Measurements from ENCODE around the gene FNDC10.
"Not testable (repeated sequence)": the region's sequence is repeated elsewhere in the genome, so short reads cannot be mapped to it uniquely, and the experiment has no call there.

The FNDC10 gene

DNA sequence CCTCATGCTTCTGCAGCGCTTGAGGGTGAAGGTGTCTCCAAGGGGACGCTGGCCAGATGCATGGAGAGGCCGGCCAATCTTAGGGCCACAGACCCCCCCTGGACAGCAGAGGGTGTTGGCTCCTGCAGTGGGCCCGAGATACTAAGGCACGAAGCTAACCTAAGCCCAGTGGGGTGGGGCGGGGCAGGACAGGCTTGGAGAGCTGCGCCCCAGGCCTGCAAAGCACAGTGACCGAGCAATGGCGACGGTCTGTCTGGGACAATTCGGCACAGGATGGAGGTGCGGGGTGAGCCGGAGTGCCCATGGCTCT is 1.3 kb downstream of the FNDC10 start:
- Histone ChIP-seq H4K20me1 (peaks cover 0 to 31% (median 9%) of the 10 kb centered on the region in 11 experiments; a peak in 13 of 22 replicates), H3K4me2 (peak overlapping the region; percentile 81 to 94 (median 90); a peak in 20 of 22 replicates), H3K9ac (no peak overlapping the region), H3K27me3 (peaks cover 39 to 72% (median 53%) of the 10 kb centered on the region in 11 experiments), H3K4me1 (peaks cover 37 to 66% (median 60%) of the 10 kb centered on the region in 10 experiments), H3K9me3 (replicated peaks in 1 of 11) (no peaks in the 10 kb centered on the region), H3K27ac (no peak overlapping the region), H3K36me3 (no peaks in the 10 kb centered on the region), H3K4me3 (no peak overlapping the region)
- no peak for TF ChIP-seq Cebpa-rat (IDR thresholded peaks at IDR 0.05)

DNA sequence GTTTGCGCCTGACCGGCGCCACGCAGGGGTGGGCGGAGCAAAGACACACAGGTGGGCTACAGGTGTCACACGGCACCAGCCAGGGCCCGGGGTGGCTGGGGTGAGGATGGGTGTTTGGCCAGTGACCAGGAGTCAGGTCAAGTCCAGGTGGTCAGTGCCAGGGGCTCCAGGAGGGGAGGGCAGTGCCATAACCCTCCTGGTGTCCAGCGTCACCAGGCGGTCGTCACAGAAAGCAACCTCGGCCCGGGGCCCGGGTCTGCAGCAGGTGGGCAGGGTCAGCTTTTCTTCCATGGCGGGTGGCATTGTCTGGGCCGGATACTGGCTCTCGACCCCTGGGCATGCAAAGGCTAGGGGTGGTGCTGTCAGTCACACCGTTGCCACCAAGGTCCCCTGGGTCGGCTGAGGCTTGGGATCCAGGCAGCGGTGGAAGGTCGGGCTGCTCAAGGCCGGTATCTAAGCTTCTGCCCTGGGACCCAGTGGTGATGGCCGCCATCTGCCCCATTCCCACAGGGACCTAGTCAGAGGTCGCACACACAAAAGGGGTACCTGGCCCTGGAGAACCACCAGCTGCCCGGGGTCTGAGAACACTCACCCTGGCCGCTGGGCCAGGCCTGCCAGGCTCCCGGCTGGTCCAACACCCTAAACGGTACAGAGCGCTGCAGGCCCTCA is 1.8 kb downstream of the FNDC10 start:
- Histone ChIP-seq H3K27me3 (peaks cover 39 to 69% (median 53%) of the 10 kb centered on the region in 11 experiments), H3K9me3 (replicated peaks in 1 of 11) (no peaks in the 10 kb centered on the region), H4K20me1 (peaks cover 0 to 31% (median 9%) of the 10 kb centered on the region in 11 experiments; a peak in 13 of 22 replicates), H3K4me1 (peaks cover 32 to 61% (median 55%) of the 10 kb centered on the region in 10 experiments), H3K4me2 (peak overlapping the region; percentile 81 to 94 (median 90)), H3K36me3 (no peaks in the 10 kb centered on the region), H3K9ac (peak overlapping the region in 4 of 11 experiments; percentile 4 to 20 (median 12); a peak in 3 of 22 replicates), H3K4me3 (no peak overlapping the region), H3K27ac (no peak overlapping the region)
- TF ChIP-seq Cebpa-rat (IDR thresholded peaks at IDR 0.05): no peak

DNA sequence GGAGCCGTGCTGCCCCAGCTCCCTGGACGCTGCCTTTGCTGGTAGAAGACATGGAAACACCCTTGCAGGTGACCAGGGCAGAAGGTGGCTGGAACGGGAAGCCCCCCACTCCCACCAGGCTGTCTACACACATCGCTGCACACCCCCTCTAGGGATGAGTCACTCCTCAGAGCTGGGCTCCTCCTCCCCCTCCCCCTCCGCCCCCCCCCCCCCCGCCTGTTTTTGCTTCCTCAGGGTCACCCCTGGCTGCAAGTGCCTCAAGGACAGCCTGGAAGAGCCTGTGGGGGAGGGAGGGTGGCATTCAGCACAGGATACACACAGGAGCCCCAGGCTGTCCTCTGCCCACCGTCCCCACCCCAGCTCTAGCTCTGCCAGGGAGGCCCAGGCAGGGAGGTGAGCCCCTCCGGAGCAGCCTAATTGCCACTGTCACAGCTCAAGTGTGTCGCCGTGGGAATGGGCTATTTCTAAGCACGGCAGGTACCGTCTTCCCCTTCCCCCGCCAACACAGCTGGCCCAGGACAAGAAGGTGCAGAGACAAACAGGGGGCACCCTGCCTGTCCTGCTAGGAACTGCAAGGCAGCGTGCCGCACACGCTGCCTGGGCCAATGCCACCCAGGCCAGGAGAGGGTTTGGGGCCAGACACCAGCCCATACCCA is 2.5 kb downstream of the FNDC10 start:
- Histone ChIP-seq H3K36me3 (no peaks in the 10 kb centered on the region), H3K9ac (peak overlapping the region in 5 of 11 experiments; percentile 4 to 22 (median 16); a peak in 4 of 22 replicates), H3K4me1 (peaks cover 27 to 53% (median 47%) of the 10 kb centered on the region in 10 experiments), H3K4me2 (peak overlapping the region; percentile 81 to 94 (median 90)), H3K27me3 (peaks cover 39 to 64% (median 53%) of the 10 kb centered on the region in 11 experiments), H3K27ac (no peak overlapping the region), H3K9me3 (replicated peaks in 1 of 11) (no peaks in the 10 kb centered on the region), H3K4me3 (peak overlapping the region in 1 of 10 experiments; percentile 29; a peak in 1 of 20 replicates), H4K20me1 (peaks cover 0 to 30% (median 8%) of the 10 kb centered on the region in 11 experiments; a peak in 12 of 22 replicates)
- TF ChIP-seq Cebpa-rat (IDR thresholded peaks at IDR 0.05): no peak

DNA sequence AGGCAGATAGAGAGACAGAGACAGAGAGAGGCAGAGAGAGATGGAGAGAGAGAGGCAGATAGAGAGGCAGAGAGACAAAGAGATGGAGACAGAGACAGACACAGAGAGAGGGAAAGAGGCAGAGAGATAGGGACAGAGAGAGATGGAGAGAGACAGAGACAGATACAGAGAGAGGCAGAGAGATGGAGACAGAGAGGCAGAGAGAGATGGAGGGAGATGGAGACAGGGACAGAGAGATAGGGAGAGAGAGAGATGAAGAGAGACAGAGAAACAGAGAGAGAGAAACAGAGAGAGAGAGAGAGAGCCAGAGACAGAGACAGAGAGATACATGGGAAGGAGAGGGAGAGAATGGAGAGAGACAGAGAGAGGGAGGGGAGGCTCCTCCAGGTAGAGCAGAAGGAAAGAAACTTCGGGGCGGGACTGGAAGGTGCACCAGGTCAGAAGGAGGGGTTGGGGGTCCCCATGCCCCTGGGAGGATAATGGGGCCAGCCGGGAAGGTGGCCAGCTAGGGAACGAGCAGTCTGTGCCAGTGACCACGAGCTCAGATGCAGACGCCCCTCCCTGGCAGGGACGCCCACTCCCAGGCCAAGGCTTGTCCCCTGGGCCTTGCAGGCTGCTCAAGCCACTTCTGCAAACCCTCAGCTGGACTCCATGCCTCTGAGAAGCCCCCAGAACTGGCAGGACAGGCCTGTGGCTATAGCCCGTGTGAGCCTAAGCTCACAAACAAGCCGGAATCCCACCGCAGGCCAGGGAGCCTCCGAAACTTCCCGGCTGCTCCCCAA is 3.3 kb downstream of the FNDC10 start:
- H3K9me3 ChIP-seq (replicated peaks in 1 of 11): no peaks in the 10 kb centered on the region
- no peak overlapping the region for H3K27ac ChIP-seq
- peak overlapping the region in 10 of 11 experiments; percentile 37 to 94 (median 90); a peak in 16 of 22 replicates for H3K4me2 ChIP-seq
- peaks cover 23 to 50% (median 41%) of the 10 kb centered on the region in 10 experiments for H3K4me1 ChIP-seq
- no peak for TF ChIP-seq Cebpa-rat (IDR thresholded peaks at IDR 0.05)
- H3K36me3 ChIP-seq: no peaks in the 10 kb centered on the region
- no peak overlapping the region for H3K9ac ChIP-seq
- peaks cover 0 to 24% (median 6%) of the 10 kb centered on the region in 11 experiments; a peak in 12 of 22 replicates for H4K20me1 ChIP-seq
- H3K4me3 ChIP-seq: no peak overlapping the region
- peaks cover 34 to 58% (median 49%) of the 10 kb centered on the region in 11 experiments for H3K27me3 ChIP-seq

DNA sequence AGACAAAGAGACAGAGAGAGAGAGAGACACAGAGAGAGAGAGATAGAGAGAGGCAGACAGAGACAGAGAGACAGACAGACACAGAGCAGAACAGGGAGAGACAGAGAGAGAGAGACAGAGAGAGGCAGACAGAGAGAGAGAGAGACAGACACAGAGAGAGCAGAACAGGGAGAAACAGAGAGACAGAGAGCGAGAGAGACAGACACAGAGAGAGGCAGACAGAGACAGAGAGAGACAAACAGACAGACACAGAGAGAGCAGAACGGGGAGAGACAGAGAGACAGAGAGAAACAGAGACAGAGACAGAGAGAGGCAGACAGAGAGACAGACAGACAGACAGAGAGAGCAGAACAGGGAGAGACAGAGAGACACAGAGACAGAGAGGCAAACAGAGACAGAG is 4.6 kb downstream of the FNDC10 start:
- not testable (repeated sequence) for H3K9me3 ChIP-seq (replicated peaks in 1 of 11); H3K4me2 ChIP-seq; H3K4me3 ChIP-seq; H3K36me3 ChIP-seq; H3K27ac ChIP-seq; H3K9ac ChIP-seq
- peaks cover 21 to 45% (median 37%) of the 10 kb centered on the region in 11 experiments for H3K27me3 ChIP-seq
- H3K4me1 ChIP-seq: peaks cover 23 to 41% (median 34%) of the 10 kb centered on the region in 10 experiments
- H4K20me1 ChIP-seq: peaks cover 0 to 21% (median 6%) of the 10 kb centered on the region in 11 experiments; a peak in 12 of 22 replicates

DNA sequence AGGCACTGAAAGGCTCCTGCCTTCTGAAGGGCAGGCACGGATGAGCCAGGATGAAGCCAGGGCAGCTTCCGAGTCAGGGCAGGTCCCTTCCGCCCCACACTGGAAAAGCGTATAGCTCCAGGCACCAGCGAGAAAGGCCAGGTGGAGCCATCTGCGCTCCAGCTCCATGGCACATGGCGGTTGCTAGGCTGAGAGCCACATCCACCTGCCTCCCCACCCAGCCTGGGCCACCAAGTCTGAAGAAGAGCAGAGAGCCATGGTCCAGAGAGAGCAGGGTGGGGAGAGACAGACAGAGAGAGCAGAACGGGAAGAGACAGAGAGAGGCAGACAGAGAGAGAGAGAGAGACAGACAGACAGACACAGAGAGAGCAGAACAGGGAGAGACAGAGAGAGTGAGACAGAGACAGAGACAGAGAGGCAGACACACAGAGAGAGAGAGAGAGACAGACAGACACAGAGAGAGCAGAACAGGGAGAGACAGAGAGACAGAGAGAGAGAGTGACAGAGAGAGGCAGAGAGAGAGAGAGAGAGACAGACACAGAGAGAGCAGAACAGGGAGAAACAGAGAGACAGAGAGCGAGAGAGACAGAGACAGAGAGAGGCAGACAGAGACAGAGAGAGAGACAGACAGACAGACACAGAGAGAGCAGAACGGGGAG is 5.2 kb downstream of the FNDC10 start:
- Histone ChIP-seq H3K4me1 (peaks cover 23 to 40% (median 35%) of the 10 kb centered on the region in 10 experiments), H3K27me3 (peaks cover 16 to 41% (median 32%) of the 10 kb centered on the region in 11 experiments), H3K9me3 (replicated peaks in 1 of 11) (no peaks in the 10 kb centered on the region), H3K36me3 (no peaks in the 10 kb centered on the region), H3K4me2 (no peak overlapping the region), H4K20me1 (peaks cover 0 to 21% (median 6%) of the 10 kb centered on the region in 11 experiments; a peak in 12 of 22 replicates), H3K9ac (no peak overlapping the region), H3K4me3 (no peak overlapping the region), H3K27ac (no peak overlapping the region)
- no peak for TF ChIP-seq Cebpa-rat (IDR thresholded peaks at IDR 0.05)

DNA sequence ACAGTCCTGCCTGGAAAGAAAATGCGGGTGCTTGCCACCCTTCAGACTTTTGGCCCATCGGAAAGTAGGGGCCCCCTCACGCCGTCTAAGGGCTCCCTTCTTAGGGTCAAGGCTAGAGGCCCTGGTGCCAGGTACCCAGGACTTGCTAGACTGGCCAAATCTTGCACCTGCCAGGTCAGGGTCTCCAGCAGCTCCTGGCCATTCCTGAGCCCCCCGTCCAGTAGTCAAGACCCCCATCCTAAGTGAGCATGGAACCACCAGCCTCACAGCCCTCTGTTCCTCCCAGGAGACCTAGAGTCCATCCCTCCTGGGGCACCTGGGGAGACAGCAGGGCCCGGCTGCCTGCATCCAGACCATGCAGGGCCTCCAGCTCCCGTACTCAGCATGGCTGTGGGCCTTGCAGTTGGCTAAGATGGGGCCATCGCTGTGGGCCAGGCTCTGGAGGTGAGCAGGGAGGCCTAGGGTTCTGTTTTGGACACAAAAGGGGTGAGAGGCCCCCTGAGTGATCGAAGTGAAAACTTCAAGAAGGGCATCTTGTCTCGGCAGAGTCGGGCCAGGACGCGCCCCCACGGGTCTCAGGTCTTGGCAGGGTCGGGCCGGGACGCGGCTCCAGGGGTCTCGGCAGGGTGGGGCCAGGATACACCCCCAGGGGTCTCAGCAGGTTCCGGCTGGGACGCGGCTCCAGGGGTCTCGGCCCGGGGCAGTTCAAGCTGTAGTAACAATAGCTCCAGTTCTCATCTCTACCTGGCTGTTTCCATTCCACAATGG is 5.9 kb downstream of the FNDC10 start:
- TF ChIP-seq Cebpa-rat (IDR thresholded peaks at IDR 0.05): no peak
- peaks cover 9 to 34% (median 25%) of the 10 kb centered on the region in 11 experiments for H3K27me3 ChIP-seq
- no peaks in the 10 kb centered on the region for H3K9me3 ChIP-seq (replicated peaks in 1 of 11)
- no peak overlapping the region for H3K4me3 ChIP-seq
- peaks cover 17 to 38% (median 32%) of the 10 kb centered on the region in 10 experiments for H3K4me1 ChIP-seq
- no peak overlapping the region for H3K9ac ChIP-seq
- H3K36me3 ChIP-seq: no peaks in the 10 kb centered on the region
- no peak overlapping the region for H3K27ac ChIP-seq
- peaks cover 0 to 18% (median 4%) of the 10 kb centered on the region in 11 experiments; a peak in 12 of 22 replicates for H4K20me1 ChIP-seq
- no peak overlapping the region for H3K4me2 ChIP-seq

DNA sequence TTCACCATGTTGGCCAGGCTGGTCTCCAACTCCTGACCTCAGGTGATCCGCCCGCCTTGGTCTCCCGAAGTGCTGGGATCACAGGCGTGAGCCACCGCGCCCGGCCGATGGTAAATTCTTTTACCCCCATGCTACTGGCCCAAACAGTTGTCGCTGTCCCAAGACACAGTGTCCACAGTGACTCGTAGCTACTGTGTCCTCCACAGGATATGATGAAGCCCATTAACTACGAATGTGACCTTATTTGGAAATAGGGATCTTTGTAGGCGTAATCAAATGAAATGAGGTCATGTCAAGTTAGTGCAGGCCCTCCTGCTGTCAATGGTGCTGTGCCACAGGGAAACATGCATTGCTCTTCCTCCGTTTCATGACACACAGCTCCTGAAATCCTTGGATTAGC is 8.5 kb downstream of the FNDC10 start:
- no peaks in the 10 kb centered on the region; a peak in 1 of 22 replicates for H4K20me1 ChIP-seq
- H3K36me3 ChIP-seq: no peaks in the 10 kb centered on the region
- H3K9me3 ChIP-seq (replicated peaks in 1 of 11): no peaks in the 10 kb centered on the region

More for the DNA sequence above, 8.5 kb downstream of the FNDC10 start:
- Histone ChIP-seq H3K9ac (no peak overlapping the region), H3K27me3 (peaks cover 0 to 12% (median 5%) of the 10 kb centered on the region in 11 experiments; a peak in 9 of 22 replicates), H3K27ac (no peak overlapping the region), H3K4me3 (no peak overlapping the region), H3K4me1 (peaks cover 0 to 15% (median 9%) of the 10 kb centered on the region in 10 experiments; a peak in 9 of 20 replicates), H3K4me2 (peak overlapping the region in 6 of 11 experiments; percentile 2 to 41 (median 23); a peak in 3 of 22 replicates)
- TF ChIP-seq Cebpa-rat (IDR thresholded peaks at IDR 0.05): no peak
